Upper lobe of left lung (tissue), 6 donors: ENCODE results near the gene B4GALNT1. TPM values are rescaled to one million over a fixed set of nuclear protein-coding genes. Genes with fewer than 3 reads are reported as not detected.

ENCODE experiments used
- ATAC-seq, 2 donors: fragments of 200-7000 bp; cut with Tn5 transposase; one replicate each; pipeline ENCODE4 v1.9.1; 2022; ENCODE audit warnings: mild to moderate bottlenecking in 2 of 2, moderate library complexity in 2 of 2; ENCODE audit not compliant: low FRiP score in 2 of 2
- DNase-seq, 2 donors: peaks; one replicate each; pipeline ENCODE4 v3.0.0-alpha.2; 2019 to 2020
- H3K27ac ChIP-seq, 4 donors: fragments of 200-600 bp; sonication (generic); one replicate each; pipeline ENCODE4 v1.5.1; 2016 to 2019
- H3K27me3 ChIP-seq, 4 donors: fragments of 200-600 bp; sonication (generic); one replicate each; pipeline ENCODE4 v1.5.1; 2017 to 2019
- H3K36me3 ChIP-seq, 4 donors: fragments of 200-600 bp; sonication (generic); one replicate each; pipeline ENCODE4 v1.5.1; 2016 to 2019
- H3K4me1 ChIP-seq, 4 donors: fragments of 200-600 bp; sonication (generic); one replicate each; pipeline ENCODE4 v1.5.1; 2018 to 2019
- H3K4me3 ChIP-seq, 4 donors: fragments of 200-600 bp; sonication (generic); one replicate each; pipeline ENCODE4 v1.5.1; 2017 to 2019; ENCODE audit warnings: mild to moderate bottlenecking in 2 of 4, moderate library complexity in 1 of 4
- H3K9me3 ChIP-seq, 4 donors: fragments of 200-600 bp; sonication (generic); one replicate each; pipeline ENCODE4 v1.5.1; 2018 to 2019
- EP300 ChIP-seq, 4 donors: sonication (generic); formaldehyde crosslinking; IDR thresholded peaks; one replicate each; pipeline ENCODE4 v1.5.1; 2017; ENCODE audit warnings: antibody characterized with exemption in 4 of 4, control low read depth in 2 of 4
- POLR2A ChIP-seq, 4 donors: fragments of 450-650 bp; IDR thresholded peaks; one replicate each; pipeline ENCODE4 v1.5.1; 2016 to 2017; ENCODE audit warnings: antibody characterized with exemption in 4 of 4, mild to moderate bottlenecking in 2 of 4
- POLR2AphosphoS5 ChIP-seq, 2 donors: sonication (generic); formaldehyde crosslinking; IDR thresholded peaks; one replicate each; pipeline ENCODE4 v1.5.1; 2017; ENCODE audit warnings: antibody characterized with exemption in 2 of 2
- WGBS, 2 donors: methylation state at CpG; one replicate each; pipeline ENCODE4 v1.1.5; 2017 to 2018; 5-methylcytosine and 5-hydroxymethylcytosine counted together
- total RNA-seq, 6 donors: library from RNA; depleted of rRNA in 4 of 6; stranded (reverse); fragments of >200 nt in 4 of 6; gene quantifications; one replicate each; pipeline versions ENCODE4 v1.1.0 to v1.2.1, GENCODE V29; 2016 to 2021
- TF ChIP-seq, protein P1 (sequence below), 6 experiments: fragments of 450-650 bp in 4 of 6; fragments of 200-600 bp in 2 of 6; sonication (generic) in 2 of 6; IDR thresholded peaks; one replicate each; pipeline ENCODE4 v1.5.1; 2016 to 2019; ENCODE audit warnings: antibody characterized with exemption in 6 of 6
- donor health status: DM: no; HTN: no; CAD: no; lungs with moderate emphysema.
- donor health status: DM: no; HTN: yes; CAD: no; lungs with severe emphysema.

The B4GALNT1 gene
- total RNA-seq, 6 donors from 2014 or later = under 0.01 to 2.6 (median 0.80) TPM

DNA sequence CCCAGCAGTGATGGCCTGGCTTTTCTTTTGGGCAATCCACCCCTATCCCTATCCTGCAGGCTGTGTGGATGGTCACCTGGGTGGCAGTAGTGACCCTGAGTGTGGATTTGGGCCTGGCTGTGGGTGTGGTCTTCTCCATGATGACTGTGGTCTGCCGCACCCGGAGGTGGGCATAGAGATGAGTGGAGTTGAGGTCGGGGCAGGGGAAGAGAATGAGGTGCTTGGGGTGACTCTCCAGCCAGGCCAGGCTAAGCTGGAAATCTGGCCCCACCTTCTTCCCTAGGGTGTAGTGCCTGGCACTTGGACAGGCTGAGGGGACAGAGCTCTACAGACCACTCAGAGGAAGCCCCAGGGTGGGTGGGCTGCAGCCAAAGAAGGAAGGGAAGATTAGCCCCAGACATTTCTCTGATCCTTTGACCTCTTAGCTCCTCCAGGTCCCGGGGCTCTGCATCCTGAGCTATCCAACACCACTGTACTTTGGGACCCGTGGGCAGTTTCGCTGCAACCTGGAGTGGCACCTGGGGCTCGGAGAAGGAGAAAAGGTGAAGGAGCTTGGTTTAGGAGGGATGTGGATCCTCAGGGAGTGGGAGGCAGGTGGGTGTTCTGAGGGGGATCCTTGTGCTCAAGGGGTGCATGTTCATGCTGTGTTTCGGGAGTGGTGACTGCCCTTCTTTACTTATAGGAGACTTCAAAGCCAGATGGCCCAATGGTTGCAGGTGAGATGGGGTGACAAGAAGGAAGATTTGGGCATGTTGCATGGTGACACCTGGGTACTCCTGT, 8.4 kb downstream of the B4GALNT1 start:
- DNase-seq = no peak
- H3K27me3 ChIP-seq = peaks cover 0 to 74% (median 24%) of the 10 kb centered on the region in 4 donors
- no peaks in the 10 kb centered on the region for H3K36me3 ChIP-seq
- H3K27ac ChIP-seq = no peak overlapping the region
- ATAC-seq = no peak
- H3K4me3 ChIP-seq = no peak overlapping the region
- H3K9me3 ChIP-seq = no peaks in the 10 kb centered on the region
- peaks cover 15 to 38% (median 30%) of the 10 kb centered on the region in 4 donors for H3K4me1 ChIP-seq
- TF ChIP-seq, protein P1, sequence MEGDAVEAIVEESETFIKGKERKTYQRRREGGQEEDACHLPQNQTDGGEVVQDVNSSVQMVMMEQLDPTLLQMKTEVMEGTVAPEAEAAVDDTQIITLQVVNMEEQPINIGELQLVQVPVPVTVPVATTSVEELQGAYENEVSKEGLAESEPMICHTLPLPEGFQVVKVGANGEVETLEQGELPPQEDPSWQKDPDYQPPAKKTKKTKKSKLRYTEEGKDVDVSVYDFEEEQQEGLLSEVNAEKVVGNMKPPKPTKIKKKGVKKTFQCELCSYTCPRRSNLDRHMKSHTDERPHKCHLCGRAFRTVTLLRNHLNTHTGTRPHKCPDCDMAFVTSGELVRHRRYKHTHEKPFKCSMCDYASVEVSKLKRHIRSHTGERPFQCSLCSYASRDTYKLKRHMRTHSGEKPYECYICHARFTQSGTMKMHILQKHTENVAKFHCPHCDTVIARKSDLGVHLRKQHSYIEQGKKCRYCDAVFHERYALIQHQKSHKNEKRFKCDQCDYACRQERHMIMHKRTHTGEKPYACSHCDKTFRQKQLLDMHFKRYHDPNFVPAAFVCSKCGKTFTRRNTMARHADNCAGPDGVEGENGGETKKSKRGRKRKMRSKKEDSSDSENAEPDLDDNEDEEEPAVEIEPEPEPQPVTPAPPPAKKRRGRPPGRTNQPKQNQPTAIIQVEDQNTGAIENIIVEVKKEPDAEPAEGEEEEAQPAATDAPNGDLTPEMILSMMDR (IDR thresholded peaks at IDR 0.05) = no peak
- TF ChIP-seq POLR2A (IDR thresholded peaks at IDR 0.05) = no peak
- no peak for TF ChIP-seq EP300 (IDR thresholded peaks at IDR 0.05)
- no peak for TF ChIP-seq POLR2AphosphoS5 (IDR thresholded peaks at IDR 0.05)
- WGBS, 2 donors = 83 to 88% methylated on average over 8 of the region's 8 CpGs

- Histone ChIP-seq H3K9me3 (no peaks in the 10 kb centered on the region), H3K4me3 (no peak overlapping the region), H3K36me3 (no peaks in the 10 kb centered on the region), H3K27ac (no peak overlapping the region), H3K27me3 (peaks cover 0 to 80% (median 25%) of the 10 kb centered on the region in 4 donors), H3K4me1 (peaks cover 17 to 45% (median 35%) of the 10 kb centered on the region in 4 donors)
- TF ChIP-seq POLR2A (IDR thresholded peaks at IDR 0.05) (no peak), EP300 (IDR thresholded peaks at IDR 0.05) (no peak), POLR2AphosphoS5 (IDR thresholded peaks at IDR 0.05) (no peak)
- TF ChIP-seq, protein P1 (IDR thresholded peaks at IDR 0.05) = no peak
- ATAC-seq (no peak), DNase-seq (no peak)
- WGBS, 2 donors = 67 to 70% methylated on average over 3 to 5 of the region's 5 CpGs
These were observed 9.1 kb downstream of the B4GALNT1 start for GRCh38 chr12:57623811-57624390.

- Histone ChIP-seq H3K27ac (no peak overlapping the region), H3K27me3 (peaks cover 0 to 75% (median 25%) of the 10 kb centered on the region in 4 donors), H3K36me3 (no peaks in the 10 kb centered on the region), H3K4me3 (no peak overlapping the region), H3K4me1 (peaks cover 17 to 45% (median 35%) of the 10 kb centered on the region in 4 donors), H3K9me3 (no peaks in the 10 kb centered on the region)
- DNase-seq = no peak
- TF ChIP-seq, protein P1 (IDR thresholded peaks at IDR 0.05) = no peak
- no peak for TF ChIP-seq EP300 (IDR thresholded peaks at IDR 0.05)
- TF ChIP-seq POLR2AphosphoS5 (IDR thresholded peaks at IDR 0.05) = no peak
- TF ChIP-seq POLR2A (IDR thresholded peaks at IDR 0.05) = no peak
- ATAC-seq = no peak
- 63 to 71% methylated on average over 2 of the region's 2 CpGs for WGBS, 2 donors
These were observed 9.6 kb downstream of the B4GALNT1 start for GRCh38 chr12:57623385-57623784.

DNA sequence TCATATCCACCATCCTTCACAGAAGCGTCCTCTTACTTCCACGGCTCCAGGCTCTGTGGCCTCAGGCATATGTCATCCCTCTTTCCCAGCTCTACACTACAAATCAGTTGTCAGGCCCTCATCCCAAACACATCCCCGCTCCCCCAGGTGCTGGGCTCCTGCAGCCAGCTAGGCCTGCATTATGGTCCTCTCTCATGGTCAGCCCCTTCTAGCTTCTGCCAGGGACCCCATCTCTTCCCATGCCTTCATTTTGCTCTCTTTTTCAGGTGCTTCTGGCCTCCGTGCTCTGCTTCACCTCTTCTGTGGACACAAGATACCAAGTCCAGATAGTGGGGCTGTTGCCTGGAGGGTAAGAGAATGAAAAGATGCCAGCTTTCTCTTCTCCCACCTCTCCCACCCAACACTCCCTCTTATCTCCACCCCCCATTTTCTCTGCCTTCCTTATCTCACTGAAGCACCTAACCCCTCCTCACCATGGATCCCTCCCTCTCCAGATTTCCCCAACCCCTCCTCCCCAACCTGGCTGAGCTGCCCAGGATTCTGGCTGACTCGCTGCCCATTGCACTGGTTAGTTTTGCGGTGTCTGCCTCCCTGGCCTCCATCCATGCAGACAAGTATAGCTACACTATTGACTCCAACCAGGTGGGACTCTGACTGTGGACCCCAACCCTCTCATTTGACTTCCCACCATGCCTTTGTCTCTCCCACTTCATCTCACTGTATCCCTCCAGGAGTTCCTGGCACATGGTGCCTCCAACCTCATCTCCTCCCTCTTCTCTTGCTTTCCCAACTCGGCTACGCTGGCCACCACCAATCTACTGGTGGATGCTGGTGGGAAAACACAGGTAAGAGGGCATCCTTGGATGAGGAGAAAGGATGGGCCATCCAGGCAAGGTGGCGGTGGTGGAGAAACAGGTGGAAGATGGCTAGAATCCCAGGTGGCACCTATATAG, 10.4 kb downstream of the B4GALNT1 start:
- WGBS, 2 donors = 76 to 79% methylated on average over 9 of the region's 9 CpGs
- DNase-seq (no peak), ATAC-seq (no peak)
- Histone ChIP-seq H3K27ac (no peak overlapping the region), H3K4me3 (no peak overlapping the region), H3K9me3 (no peaks in the 10 kb centered on the region), H3K27me3 (peaks cover 0 to 73% (median 25%) of the 10 kb centered on the region in 4 donors), H3K36me3 (no peaks in the 10 kb centered on the region), H3K4me1 (peaks cover 14 to 37% (median 29%) of the 10 kb centered on the region in 4 donors)
- no peak for TF ChIP-seq EP300 (IDR thresholded peaks at IDR 0.05)
- no peak for TF ChIP-seq POLR2A (IDR thresholded peaks at IDR 0.05)
